Smooth muscle cell (in vitro differentiated cells): Measurements from ENCODE around the gene STIP1. TPM values are rescaled to one million over a fixed set of nuclear protein-coding genes. Genes with fewer than 3 reads are reported as not detected.

Source experiments
- DNase-seq: peaks from one replicate; lab custom pipeline; 2025; ENCODE audit not compliant: unreplicated experiment; lab: John Stamatoyannopoulos, UW
- H2AFZ ChIP-seq: fragments of 200-600 bp; sonication (generic); 2 replicates; pipeline ENCODE4 v1.6.0; 2016; ENCODE audit warnings: antibody characterized with exemption, low read depth, mild to moderate bottlenecking
- H3F3A ChIP-seq: fragments of 200-600 bp; sonication (generic); 2 replicates; pipeline ENCODE4 v1.6.0; 2017; ENCODE audit warnings: antibody characterized with exemption, low read depth
- H3K27ac ChIP-seq: fragments of 200-600 bp; sonication (generic); 2 replicates; pipeline ENCODE4 v1.5.1; 2016; ENCODE audit warnings: low read depth, mild to moderate bottlenecking
- H3K27me3 ChIP-seq: fragments of 200-600 bp; sonication (generic); 2 replicates; pipeline ENCODE4 v1.6.1; 2016; ENCODE audit warnings: low read depth, mild to moderate bottlenecking
- H3K36me3 ChIP-seq: fragments of 200-600 bp; sonication (generic); 2 replicates; pipeline ENCODE4 v1.5.1; 2016; ENCODE audit warnings: low read depth
- H3K4me1 ChIP-seq: fragments of 200-600 bp; sonication (generic); 2 replicates; pipeline ENCODE4 v1.5.1; 2016; ENCODE audit warnings: low read depth
- H3K4me2 ChIP-seq: fragments of 200-600 bp; sonication (generic); 2 replicates; pipeline ENCODE4 v1.6.0; 2016; ENCODE audit warnings: mild to moderate bottlenecking
- H3K4me3 ChIP-seq: fragments of 200-600 bp; sonication (generic); 2 replicates; pipeline ENCODE4 v1.5.1; 2016; ENCODE audit warnings: mild to moderate bottlenecking
- H3K79me2 ChIP-seq: fragments of 200-600 bp; sonication (generic); 2 replicates; pipeline ENCODE4 v1.6.0; 2016; ENCODE audit warnings: low read depth, mild to moderate bottlenecking
- H3K9ac ChIP-seq: fragments of 200-600 bp; sonication (generic); 2 replicates; pipeline ENCODE4 v1.6.0; 2016; ENCODE audit warnings: low read depth
- H3K9me3 ChIP-seq: fragments of 200-600 bp; sonication (generic); replicated peaks from 2 replicates; pipeline ENCODE4 v1.5.1; 2016; ENCODE audit warnings: low read depth
- H4K20me1 ChIP-seq: fragments of 200-600 bp; sonication (generic); 2 replicates; pipeline ENCODE4 v1.6.0; 2016; ENCODE audit warnings: low read depth
- CTCF ChIP-seq: fragments of 200-600 bp; sonication (generic); IDR thresholded peaks from 2 replicates; pipeline ENCODE4 v1.5.1; 2017; ENCODE audit warnings: borderline replicate concordance, mild to moderate bottlenecking, antibody characterized with exemption; ENCODE audit not compliant: insufficient read depth, poor library complexity, severe bottlenecking
- WGBS: methylation state at CpG from one replicate; pipeline ENCODE4 v1.1.7; 2016; ENCODE audit warnings: low lambda C conversion rate; 5-methylcytosine and 5-hydroxymethylcytosine counted together
- polyA plus RNA-seq: library from polyadenylated mRNA; unstranded; fragments of >200 nt; fragmentation: Nextera tagmentation; extraction: Ambion mirVana; gene quantifications from 2 replicates; pipeline ENCODE4 v1.2.1, GENCODE V29; 2016
- total RNA-seq: library from RNA; depleted of rRNA; stranded (reverse); fragments of >200 nt; gene quantifications from 2 replicates; pipeline ENCODE4 v1.2.3, GENCODE V29; 2014

Gene STIP1
- total and polyA plus RNA-seq, 2 experiments from 2014 or later = 114 to 117 TPM

- Histone ChIP-seq H3K36me3 (no peaks in the 10 kb centered on the region), H3K4me1 (no peaks in the 10 kb centered on the region), H3K27me3 (no peaks in the 10 kb centered on the region), H3K9ac (no peak overlapping the region), H3K9me3 (no peaks in the 10 kb centered on the region), H3K4me3 (no peak overlapping the region), H3F3A (no peaks in the 10 kb centered on the region), H3K79me2 (no peaks in the 10 kb centered on the region), H4K20me1 (peaks cover 16% of the 10 kb centered on the region), H3K4me2 (no peak overlapping the region), H2AFZ (no peak overlapping the region), H3K27ac (no peak overlapping the region)
- no peak for TF ChIP-seq CTCF
- DNase-seq = no peak
- 83% methylated on average over 38 of the region's 41 CpGs for WGBS
Observed at GRCh38 chr11:64144587-64145472, 41.1 kb upstream of the STIP1 start.

GRCh38 chr11:64146036-64146955 is 39.7 kb upstream of the STIP1 start:
- H3K9me3 ChIP-seq = no peaks in the 10 kb centered on the region
- peaks cover 11% of the 10 kb centered on the region for H4K20me1 ChIP-seq
- no peaks in the 10 kb centered on the region for H3K4me1 ChIP-seq
- no peak for DNase-seq
- no peaks in the 10 kb centered on the region for H3K79me2 ChIP-seq
- WGBS = 77% methylated on average over 21 of the region's 22 CpGs
- H3K4me3 ChIP-seq = no peak overlapping the region
- no peaks in the 10 kb centered on the region for H3K36me3 ChIP-seq
- no peak overlapping the region for H3K4me2 ChIP-seq
- H3F3A ChIP-seq = no peaks in the 10 kb centered on the region
- H3K9ac ChIP-seq = no peak overlapping the region
- H3K27me3 ChIP-seq = no peaks in the 10 kb centered on the region
- TF ChIP-seq CTCF = peak; percentile 76
- H3K27ac ChIP-seq = no peak overlapping the region
- no peak overlapping the region for H2AFZ ChIP-seq

- peak; percentile 54 for DNase-seq
- H3K79me2 ChIP-seq = no peaks in the 10 kb centered on the region
- H3K4me1 ChIP-seq = no peaks in the 10 kb centered on the region
- H3K27me3 ChIP-seq = no peaks in the 10 kb centered on the region
- no peaks in the 10 kb centered on the region for H3K36me3 ChIP-seq
- no peak overlapping the region for H2AFZ ChIP-seq
- peaks cover 3% of the 10 kb centered on the region for H4K20me1 ChIP-seq
- no peak overlapping the region for H3K27ac ChIP-seq
- H3K4me3 ChIP-seq = no peak overlapping the region
- H3K9me3 ChIP-seq = no peaks in the 10 kb centered on the region
- WGBS = 40% methylated on average over 18 of the region's 19 CpGs
- TF ChIP-seq CTCF = peak; percentile 95
- H3F3A ChIP-seq = no peaks in the 10 kb centered on the region
- no peak overlapping the region for H3K9ac ChIP-seq
- peak overlapping the region; percentile 28 for H3K4me2 ChIP-seq
Observed at GRCh38 chr11:64148226-64148916, 37.6 kb upstream of the STIP1 start.
